ENCODE data around the gene CARNS1. TPM values are rescaled to one million over a fixed set of nuclear protein-coding genes. Genes with fewer than 3 reads are reported as not detected.
"Not testable (repeated sequence)": the region's sequence is repeated elsewhere in the genome, so short reads cannot be mapped to it uniquely, and the experiment has no call there.

The CARNS1 gene
- total RNA-seq, 6 donors from 2014 or later, result 0.49 to 4.2 (median 0.89) TPM

- no peaks in the 10 kb centered on the region for H3K27me3 ChIP-seq
- H3K9me3 ChIP-seq, result no peaks in the 10 kb centered on the region
- peak within 1 kb of the TSS; percentile 81 to 95 (median 84) for H3K4me3 ChIP-seq
- peaks cover 14 to 40% (median 32%) of the 10 kb centered on the region in 4 donors for H3K36me3 ChIP-seq
- TF ChIP-seq, protein P1, sequence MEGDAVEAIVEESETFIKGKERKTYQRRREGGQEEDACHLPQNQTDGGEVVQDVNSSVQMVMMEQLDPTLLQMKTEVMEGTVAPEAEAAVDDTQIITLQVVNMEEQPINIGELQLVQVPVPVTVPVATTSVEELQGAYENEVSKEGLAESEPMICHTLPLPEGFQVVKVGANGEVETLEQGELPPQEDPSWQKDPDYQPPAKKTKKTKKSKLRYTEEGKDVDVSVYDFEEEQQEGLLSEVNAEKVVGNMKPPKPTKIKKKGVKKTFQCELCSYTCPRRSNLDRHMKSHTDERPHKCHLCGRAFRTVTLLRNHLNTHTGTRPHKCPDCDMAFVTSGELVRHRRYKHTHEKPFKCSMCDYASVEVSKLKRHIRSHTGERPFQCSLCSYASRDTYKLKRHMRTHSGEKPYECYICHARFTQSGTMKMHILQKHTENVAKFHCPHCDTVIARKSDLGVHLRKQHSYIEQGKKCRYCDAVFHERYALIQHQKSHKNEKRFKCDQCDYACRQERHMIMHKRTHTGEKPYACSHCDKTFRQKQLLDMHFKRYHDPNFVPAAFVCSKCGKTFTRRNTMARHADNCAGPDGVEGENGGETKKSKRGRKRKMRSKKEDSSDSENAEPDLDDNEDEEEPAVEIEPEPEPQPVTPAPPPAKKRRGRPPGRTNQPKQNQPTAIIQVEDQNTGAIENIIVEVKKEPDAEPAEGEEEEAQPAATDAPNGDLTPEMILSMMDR (IDR thresholded peaks at IDR 0.05), result peak; percentile 47 to 84 (median 76)
- TF ChIP-seq EP300 (IDR thresholded peaks at IDR 0.05) (no peak), POLR2A (IDR thresholded peaks at IDR 0.05) (peak in 3 of 4 donors; percentile 38 to 88 (median 67)), POLR2AphosphoS5 (IDR thresholded peaks at IDR 0.05) (peak; percentile 28 to 73)
- ATAC-seq (ENCODE audit: low FRiP score in 2 of 2) (peak; percentile 90 to 96), DNase-seq (peak; percentile 93 to 99)
- 0 to 2% methylated on average over 2 to 24 of the region's 73 CpGs for WGBS, 2 donors
- H3K27ac ChIP-seq, result peak within 1 kb of the TSS; percentile 92 to 96 (median 94)
- H3K4me1 ChIP-seq, result peaks cover 34 to 68% (median 39%) of the 10 kb centered on the region in 4 donors
Observed at GRCh38 chr11:67401495-67402191, 13.8 kb upstream of the CARNS1 start, which contains the start of gene PPP1CA. PPP1CA (minus strand) TSS chr11:67401858; CDS start chr11:67401782, 76 bp downstream.

DNA sequence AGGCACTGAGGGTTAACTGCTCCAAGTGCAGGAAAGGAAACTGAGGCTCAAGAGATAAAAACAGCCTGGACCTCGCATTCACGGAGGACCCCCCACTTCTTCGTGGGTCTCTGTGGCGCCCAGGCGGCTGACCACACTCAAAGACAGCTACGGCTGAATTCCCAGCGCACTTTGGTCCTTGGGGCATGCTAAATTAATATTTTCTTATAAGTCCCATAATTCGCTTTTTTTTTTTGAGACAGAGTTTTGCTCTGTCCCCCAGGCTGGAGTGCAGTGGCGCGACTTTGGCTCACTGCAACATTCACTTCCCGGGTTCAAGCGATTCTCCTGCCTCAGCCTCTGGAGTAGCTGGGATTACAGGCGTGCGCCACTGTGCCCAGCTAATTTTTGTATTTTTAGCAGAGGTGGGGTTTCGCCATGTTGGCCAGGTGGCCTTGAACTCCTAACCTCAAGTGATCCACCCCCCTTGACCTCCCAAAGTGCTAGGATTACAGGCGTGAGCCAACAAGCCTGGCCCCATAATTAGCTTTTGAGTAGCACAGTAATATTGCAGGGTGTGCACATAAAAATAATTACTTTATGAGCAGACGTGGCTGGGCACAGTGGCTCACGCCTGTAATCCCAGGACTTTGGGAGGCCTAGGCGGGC is 13.2 kb upstream of the CARNS1 start:
- Histone ChIP-seq H3K4me3 (peak overlapping the region in 3 of 4 donors; percentile 81 to 86 (median 81)), H3K4me1 (peaks cover 34 to 64% (median 39%) of the 10 kb centered on the region in 4 donors), H3K27ac (peak overlapping the region; percentile 92 to 96 (median 94)), H3K36me3 (peaks cover 12 to 33% (median 25%) of the 10 kb centered on the region in 4 donors)
- DNase-seq; H3K27me3 ChIP-seq; ATAC-seq (ENCODE audit: low FRiP score in 2 of 2); H3K9me3 ChIP-seq: not testable (repeated sequence)
- peak in 1 of 4 donors; percentile 43 for TF ChIP-seq POLR2A (IDR thresholded peaks at IDR 0.05)
- 44 to 52% methylated on average over 19 of the region's 19 CpGs for WGBS, 2 donors

DNA sequence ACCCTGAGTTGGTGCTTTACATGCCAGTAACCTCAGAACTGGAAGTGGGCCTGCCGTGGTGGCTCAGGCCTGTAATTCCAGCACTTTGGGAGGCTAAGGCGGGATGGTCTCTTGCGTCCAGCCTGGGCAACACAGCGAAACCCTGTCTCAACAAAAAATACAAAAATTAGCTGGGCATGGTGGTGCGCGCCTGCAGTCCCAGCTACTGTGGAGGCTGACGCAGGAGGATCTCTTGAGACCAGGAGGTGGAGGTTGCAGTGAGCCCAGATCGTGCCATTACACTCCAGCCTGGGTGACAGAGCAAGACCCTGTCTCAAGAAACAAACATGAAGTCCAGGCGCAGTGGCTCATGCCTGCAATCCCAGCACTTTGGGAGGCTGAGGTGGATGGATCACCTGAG is 12.4 kb upstream of the CARNS1 start:
- not testable (repeated sequence) for H3K9me3 ChIP-seq; DNase-seq; H3K27me3 ChIP-seq; ATAC-seq (ENCODE audit: low FRiP score in 2 of 2)
- peak overlapping the region; percentile 61 to 96 (median 87) for H3K27ac ChIP-seq
- peak overlapping the region in 1 of 4 donors; percentile 51 for H3K4me3 ChIP-seq
- peaks cover 34 to 64% (median 38%) of the 10 kb centered on the region in 4 donors for H3K4me1 ChIP-seq
- 90% methylated on average over 8 to 9 of the region's 9 CpGs for WGBS, 2 donors
- H3K36me3 ChIP-seq, result peaks cover 4 to 25% (median 18%) of the 10 kb centered on the region in 4 donors

- Histone ChIP-seq H3K27ac (peak overlapping the region; percentile 61 to 96 (median 87)), H3K4me3 (peak overlapping the region in 3 of 4 donors; percentile 32 to 51 (median 47)), H3K9me3 (no peaks in the 10 kb centered on the region), H3K4me1 (peaks cover 32 to 60% (median 43%) of the 10 kb centered on the region in 4 donors), H3K36me3 (peaks cover 0 to 10% (median 2%) of the 10 kb centered on the region in 4 donors), H3K27me3 (no peaks in the 10 kb centered on the region)
- DNase-seq (peak; percentile 66 to 72), ATAC-seq (ENCODE audit: low FRiP score in 2 of 2) (no peak)
- TF ChIP-seq, protein P1 (IDR thresholded peaks at IDR 0.05), result no peak
- peak in 1 of 4 donors; percentile 3 for TF ChIP-seq EP300 (IDR thresholded peaks at IDR 0.05)
- peak in 1 of 2 donors; percentile 58 for TF ChIP-seq POLR2AphosphoS5 (IDR thresholded peaks at IDR 0.05)
- no peak for TF ChIP-seq POLR2A (IDR thresholded peaks at IDR 0.05)
- WGBS, 2 donors, result 58 to 61% methylated on average over 8 to 13 of the region's 13 CpGs
Observed at GRCh38 chr11:67404515-67405195, 10.8 kb upstream of the CARNS1 start.

- peaks cover 0 to 4% (median 0%) of the 10 kb centered on the region in 4 donors for H3K36me3 ChIP-seq
- DNase-seq (peak in 1 of 2 donors; percentile 73), ATAC-seq (ENCODE audit: low FRiP score in 2 of 2) (no peak)
- TF ChIP-seq EP300 (IDR thresholded peaks at IDR 0.05) (no peak), POLR2AphosphoS5 (IDR thresholded peaks at IDR 0.05) (no peak), POLR2A (IDR thresholded peaks at IDR 0.05) (no peak)
- TF ChIP-seq, protein P1 (IDR thresholded peaks at IDR 0.05), result no peak
- H3K4me1 ChIP-seq, result peaks cover 27 to 59% (median 44%) of the 10 kb centered on the region in 4 donors
- no peaks in the 10 kb centered on the region for H3K9me3 ChIP-seq
- H3K27ac ChIP-seq, result peak overlapping the region in 2 of 4 donors; percentile 79 to 95
- H3K4me3 ChIP-seq, result peak overlapping the region in 3 of 4 donors; percentile 32 to 51 (median 47)
- H3K27me3 ChIP-seq, result no peaks in the 10 kb centered on the region
- 87% methylated on average over 6 of the region's 6 CpGs; no CpG with 5 or more reads in 1 of the 2 donors for WGBS, 2 donors
Observed at GRCh38 chr11:67405196-67405567, 10.3 kb upstream of the CARNS1 start.

All from upper lobe of left lung (tissue), 6 donors.